Neural cell (in vitro differentiated cells): ENCODE results near the gene AKAP6.

ENCODE experiments used
- CTCF ChIP-seq: fragments of 450-650 bp; IDR thresholded peaks from 2 replicates; pipeline ENCODE4 v1.5.1; 2014; ENCODE audit warnings: antibody characterized with exemption, mild to moderate bottlenecking, moderate library complexity; ENCODE audit not compliant: poor library complexity, severe bottlenecking
- EP300 ChIP-seq: fragments of 450-650 bp; conservative IDR thresholded peaks from 2 replicates; pipeline ENCODE4 v1.6.1; 2014; ENCODE audit warnings: antibody characterized with exemption, mild to moderate bottlenecking, moderate library complexity; ENCODE audit not compliant: poor library complexity, severe bottlenecking
- POLR2AphosphoS5 ChIP-seq: IDR thresholded peaks from 2 replicates; pipeline ENCODE4 v1.6.1; 2012

- TF ChIP-seq EP300 (no peak), CTCF (no peak), POLR2AphosphoS5 (no peak)
Measured at GRCh38 chr14:32601906-32602305, 272.8 kb downstream of the AKAP6 start.
